C4-2B (cell line): ENCODE results near the gene TMEM229B.

Experiments used
- H3K27ac ChIP-seq: fragments of 450-650 bp; 2 replicates; pipeline ENCODE4 v1.5.1; 2017
- CTCF ChIP-seq: fragments of 450-650 bp; conservative IDR thresholded peaks from 2 replicates; pipeline ENCODE4 v1.5.1; 2017; ENCODE audit warnings: mild to moderate bottlenecking
- ZFX ChIP-seq: fragments of 450-650 bp; IDR thresholded peaks from 2 replicates; pipeline ENCODE4 v1.6.1; 2017

Gene TMEM229B

GRCh38 chr14:67449096-67449495 is 39.4 kb downstream of the TMEM229B start:
- TF ChIP-seq ZFX = no peak
- no peak for TF ChIP-seq CTCF
- H3K27ac ChIP-seq = no peak overlapping the region

GRCh38 chr14:67447033-67447381 is 41.5 kb downstream of the TMEM229B start:
- no peak overlapping the region for H3K27ac ChIP-seq
- TF ChIP-seq CTCF (no peak), ZFX (no peak)

GRCh38 chr14:67446371-67447032 is 42.0 kb downstream of the TMEM229B start:
- TF ChIP-seq CTCF (no peak), ZFX (no peak)
- H3K27ac ChIP-seq = no peak overlapping the region

GRCh38 chr14:67444395-67444794 is 44.1 kb downstream of the TMEM229B start:
- TF ChIP-seq CTCF = no peak
- no peak for TF ChIP-seq ZFX

GRCh38 chr14:67442139-67442906 is 46.2 kb downstream of the TMEM229B start:
- TF ChIP-seq ZFX = no peak
- TF ChIP-seq CTCF = no peak
- no peak overlapping the region for H3K27ac ChIP-seq

More at GRCh38 chr14:67444395-67444794, 44.1 kb downstream of the TMEM229B start:
- H3K27ac ChIP-seq = no peak overlapping the region

GRCh38 chr14:67441672-67442071 is 46.8 kb downstream of the TMEM229B start:
- H3K27ac ChIP-seq = peak overlapping the region; percentile 80; the same call in 1 of the 2 replicates
- no peak for TF ChIP-seq CTCF
- TF ChIP-seq ZFX = no peak

- no peak for TF ChIP-seq ZFX
- peak overlapping the region; percentile 80 for H3K27ac ChIP-seq
These were observed 47.3 kb downstream of the TMEM229B start for GRCh38 chr14:67441256-67441655.
